ENCODE results near the gene GRIK1.

DNA sequence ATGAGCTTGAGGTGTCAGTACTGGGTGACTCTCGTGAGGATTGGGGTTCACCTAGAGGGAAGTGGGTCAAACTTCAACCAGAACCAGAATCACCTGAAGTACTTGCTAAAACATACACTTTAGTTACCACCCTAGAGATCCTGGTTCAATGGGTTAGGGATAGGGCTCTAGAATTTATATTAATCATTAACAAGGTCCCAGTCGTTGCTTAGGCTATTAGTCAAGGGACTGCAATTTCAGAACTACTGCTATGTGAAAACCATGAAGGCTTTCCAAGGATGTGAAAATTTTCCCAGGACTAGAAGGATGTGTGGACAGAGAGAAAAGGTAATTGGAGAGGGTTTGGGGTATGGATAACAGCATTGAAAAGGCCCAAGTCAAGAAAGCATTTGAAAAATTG lies 162.6 kb downstream of the GRIK1 start:
- TF ChIP-seq, protein P1, sequence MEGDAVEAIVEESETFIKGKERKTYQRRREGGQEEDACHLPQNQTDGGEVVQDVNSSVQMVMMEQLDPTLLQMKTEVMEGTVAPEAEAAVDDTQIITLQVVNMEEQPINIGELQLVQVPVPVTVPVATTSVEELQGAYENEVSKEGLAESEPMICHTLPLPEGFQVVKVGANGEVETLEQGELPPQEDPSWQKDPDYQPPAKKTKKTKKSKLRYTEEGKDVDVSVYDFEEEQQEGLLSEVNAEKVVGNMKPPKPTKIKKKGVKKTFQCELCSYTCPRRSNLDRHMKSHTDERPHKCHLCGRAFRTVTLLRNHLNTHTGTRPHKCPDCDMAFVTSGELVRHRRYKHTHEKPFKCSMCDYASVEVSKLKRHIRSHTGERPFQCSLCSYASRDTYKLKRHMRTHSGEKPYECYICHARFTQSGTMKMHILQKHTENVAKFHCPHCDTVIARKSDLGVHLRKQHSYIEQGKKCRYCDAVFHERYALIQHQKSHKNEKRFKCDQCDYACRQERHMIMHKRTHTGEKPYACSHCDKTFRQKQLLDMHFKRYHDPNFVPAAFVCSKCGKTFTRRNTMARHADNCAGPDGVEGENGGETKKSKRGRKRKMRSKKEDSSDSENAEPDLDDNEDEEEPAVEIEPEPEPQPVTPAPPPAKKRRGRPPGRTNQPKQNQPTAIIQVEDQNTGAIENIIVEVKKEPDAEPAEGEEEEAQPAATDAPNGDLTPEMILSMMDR (IDR thresholded peaks at IDR 0.05), result no peak
- TF ChIP-seq EZH2 (IDR thresholded peaks at IDR 0.05; ENCODE audit: borderline replicate concordance, insufficient read depth, low read depth, low read length, poor library complexity, severe bottlenecking), result no peak
